GM19397 (cell line): ENCODE results near the gene ELMO1.
"Not testable (repeated sequence)": the region's sequence is repeated elsewhere in the genome, so short reads cannot be mapped to it uniquely, and the experiment has no call there.

ENCODE experiments used
- ATAC-seq: cut with Tn5 transposase; IDR thresholded peaks from one replicate; pipeline ENCODE4 v1.9.1; 2021; ENCODE audit warnings: mild to moderate bottlenecking, moderate library complexity; ENCODE audit not compliant: unreplicated experiment

ELMO1 gene

DNA sequence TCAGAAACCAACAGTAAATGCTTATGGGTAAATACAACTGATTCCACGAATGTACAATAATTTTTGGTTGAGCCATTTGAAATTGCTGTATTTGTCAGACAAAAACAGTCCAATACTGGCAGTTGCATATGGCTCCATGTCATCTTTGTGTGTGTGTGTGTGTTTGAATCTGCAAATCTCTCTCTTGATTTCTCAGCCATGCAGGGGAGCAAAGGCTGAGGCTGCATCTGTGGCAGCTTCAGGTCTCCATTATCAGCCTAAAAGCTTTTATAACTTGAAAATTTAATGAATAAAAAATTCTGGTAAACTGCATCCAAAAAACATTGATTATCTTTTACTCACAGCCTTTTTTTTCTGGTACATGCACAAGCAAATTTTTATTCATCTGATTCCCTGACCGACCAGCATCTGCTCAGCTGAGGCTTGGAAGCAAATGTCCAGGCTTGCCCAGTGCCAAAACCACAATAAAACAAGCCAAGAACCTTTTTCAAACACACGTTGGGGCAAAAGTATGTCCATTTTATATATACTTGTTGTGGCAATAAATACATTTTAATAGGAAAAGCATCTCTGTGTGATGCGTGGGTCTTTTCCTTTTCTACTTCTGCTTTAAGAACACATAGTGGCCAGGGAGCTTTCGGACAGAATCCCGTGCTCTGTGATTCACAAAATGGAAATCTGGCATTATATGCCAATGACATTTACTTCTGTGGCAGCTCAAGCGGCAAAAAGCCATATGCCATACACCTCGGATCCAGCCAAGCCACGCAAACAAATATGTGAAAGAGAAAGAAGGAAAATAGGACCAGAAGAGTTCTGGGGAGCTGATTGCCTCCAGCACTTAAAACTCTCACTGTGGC, 448.8 kb downstream of the ELMO1 start:
- ATAC-seq, result no peak

DNA sequence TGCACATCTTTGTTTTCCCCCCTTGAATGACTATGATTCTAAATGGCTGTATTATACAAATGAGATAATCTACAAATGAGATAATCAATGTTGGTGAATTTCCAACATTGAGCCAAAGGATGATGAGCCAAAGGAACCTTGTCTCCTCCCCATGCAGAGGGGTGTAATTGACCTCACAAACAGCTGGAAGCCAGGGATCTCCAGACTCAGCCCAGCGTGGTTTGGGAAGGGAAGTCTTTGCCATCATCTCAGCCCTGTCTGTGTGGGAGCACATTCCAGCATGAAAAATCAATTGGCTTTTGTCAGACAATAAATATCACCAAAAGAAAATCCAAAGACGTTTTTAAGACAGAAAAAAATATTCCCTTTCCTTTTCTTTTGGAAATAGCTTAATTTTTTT, 452.9 kb downstream of the ELMO1 start:
- no peak for ATAC-seq

DNA sequence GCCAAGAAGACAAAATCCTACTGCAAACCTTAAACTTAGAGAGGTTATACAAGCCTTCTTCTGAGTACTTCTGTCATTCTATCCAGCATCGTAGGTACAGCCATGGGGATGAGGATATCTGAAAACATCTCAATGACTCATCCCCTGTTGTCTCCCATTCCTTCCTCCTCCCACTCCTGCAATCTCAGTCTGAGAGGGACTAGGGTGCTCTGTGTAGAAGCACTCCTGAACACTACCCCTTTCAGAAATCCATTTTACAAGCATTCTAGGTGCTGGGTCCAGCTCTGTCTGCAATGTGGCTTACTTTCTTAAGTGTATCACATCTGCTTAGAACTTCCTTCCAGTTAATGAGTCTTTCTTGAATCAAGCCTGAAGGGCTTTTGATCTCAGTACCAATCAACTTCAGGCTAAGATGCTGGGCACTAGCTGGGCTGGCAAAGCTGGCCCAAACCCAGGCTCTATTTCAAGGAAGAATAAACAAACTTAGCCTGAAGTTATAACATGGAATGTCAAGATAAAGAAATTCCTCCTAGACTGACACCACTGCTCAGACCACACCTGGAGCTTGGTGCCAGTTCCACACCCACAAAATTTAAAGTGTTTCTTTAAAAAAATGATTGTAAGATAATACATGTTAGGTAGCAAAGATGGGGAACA, 454.1 kb downstream of the ELMO1 start:
- ATAC-seq, result no peak

DNA sequence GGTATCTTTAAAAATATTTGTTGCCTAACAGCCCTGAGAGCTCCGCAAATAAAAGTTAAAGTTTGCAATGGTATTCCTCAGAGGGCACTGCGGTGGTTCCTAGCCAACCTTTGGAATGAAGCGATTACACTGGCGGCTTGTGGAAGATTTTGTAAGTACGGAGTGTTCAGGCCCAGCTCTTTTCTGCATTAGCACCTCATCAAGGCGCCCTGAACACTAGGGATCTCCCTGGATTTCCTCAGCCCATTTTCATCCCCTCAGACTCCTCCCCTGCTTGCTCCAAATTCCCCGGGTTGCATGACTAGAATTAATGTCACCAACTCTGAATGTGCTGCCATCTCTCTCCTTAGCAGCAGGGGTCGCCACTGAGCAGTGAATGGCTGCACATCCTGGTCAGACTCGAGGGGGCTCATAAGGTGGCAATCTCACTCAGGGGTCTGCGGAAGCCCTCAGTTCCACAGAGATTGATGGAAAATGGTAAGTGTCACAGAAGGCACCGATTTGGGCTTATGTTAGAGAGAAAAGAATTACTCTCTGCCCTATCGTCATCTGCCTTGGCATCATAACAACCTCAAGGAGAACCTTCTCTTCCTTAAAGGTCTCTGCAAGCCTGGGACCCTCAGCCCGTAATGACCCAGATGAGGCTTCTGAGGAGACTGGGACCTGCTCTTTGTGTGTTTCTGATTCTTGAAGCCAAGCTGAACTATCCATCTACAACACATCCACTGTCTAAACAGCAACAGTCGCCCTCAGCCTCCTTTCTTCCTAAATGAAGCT, 461.5 kb downstream of the ELMO1 start:
- no peak for ATAC-seq

DNA sequence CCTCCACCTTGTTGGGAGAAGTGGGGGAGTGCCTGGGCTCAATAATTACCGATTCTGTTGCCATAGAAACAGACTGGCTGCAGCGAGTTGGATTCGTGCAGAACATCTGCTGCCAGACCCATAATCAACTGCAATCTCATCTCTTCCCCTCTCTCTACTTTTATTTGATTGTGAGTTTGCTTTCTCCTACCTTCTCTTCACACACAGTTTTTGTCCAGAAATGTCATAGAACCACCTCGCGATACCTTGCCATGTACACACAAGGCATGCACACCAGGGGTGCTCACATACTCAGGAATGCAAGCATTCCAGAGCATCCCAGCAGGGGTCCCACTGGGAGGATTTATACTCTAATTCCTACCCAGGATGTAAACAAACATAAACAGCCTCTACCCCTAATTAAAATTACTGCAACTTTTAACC, 462.1 kb downstream of the ELMO1 start:
- no peak for ATAC-seq

DNA sequence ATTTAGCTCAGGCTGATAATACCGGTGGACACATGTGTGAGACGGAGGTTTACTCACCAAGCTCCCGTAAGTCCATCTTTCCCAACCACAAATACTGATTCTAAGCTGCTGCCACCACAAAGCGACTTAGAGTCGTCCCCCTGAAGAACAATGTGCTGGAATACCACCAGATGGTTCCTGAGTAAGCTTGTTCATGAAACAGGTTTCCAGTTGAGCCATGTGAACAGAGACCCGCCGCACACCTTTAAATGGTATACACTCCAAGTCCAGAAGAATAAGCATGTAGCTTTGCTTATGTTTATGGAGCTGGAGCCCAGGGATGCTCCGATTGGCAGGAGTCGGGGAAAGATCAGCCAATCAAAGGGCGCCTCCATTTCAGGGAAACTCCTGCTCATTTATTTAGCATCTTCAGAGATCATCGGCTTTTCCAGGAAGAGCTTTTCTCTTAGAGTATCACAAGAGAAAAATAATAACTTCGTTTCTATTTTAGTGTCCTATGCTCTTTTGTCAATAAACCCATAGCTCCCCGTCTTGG, 462.7 kb downstream of the ELMO1 start:
- ATAC-seq, result no peak

DNA sequence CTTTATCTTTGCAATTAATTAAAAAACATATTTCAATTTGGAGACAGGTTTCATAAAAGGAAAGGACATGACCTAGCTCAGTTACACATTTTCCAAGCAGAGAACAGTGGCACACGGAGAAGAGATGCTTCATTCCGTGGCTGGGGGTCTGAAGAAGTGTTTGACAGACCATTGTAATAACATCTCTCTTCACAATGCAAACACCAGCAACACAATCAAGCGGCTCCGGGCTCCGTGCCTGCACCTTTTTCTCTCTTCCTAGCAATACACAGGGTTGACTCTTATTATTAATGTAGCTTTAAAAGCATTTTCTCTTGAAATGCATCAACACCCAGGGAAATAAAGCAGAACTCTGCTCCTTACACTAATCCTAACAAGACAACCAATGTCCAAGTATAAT, 463.3 kb downstream of the ELMO1 start:
- no peak for ATAC-seq

DNA sequence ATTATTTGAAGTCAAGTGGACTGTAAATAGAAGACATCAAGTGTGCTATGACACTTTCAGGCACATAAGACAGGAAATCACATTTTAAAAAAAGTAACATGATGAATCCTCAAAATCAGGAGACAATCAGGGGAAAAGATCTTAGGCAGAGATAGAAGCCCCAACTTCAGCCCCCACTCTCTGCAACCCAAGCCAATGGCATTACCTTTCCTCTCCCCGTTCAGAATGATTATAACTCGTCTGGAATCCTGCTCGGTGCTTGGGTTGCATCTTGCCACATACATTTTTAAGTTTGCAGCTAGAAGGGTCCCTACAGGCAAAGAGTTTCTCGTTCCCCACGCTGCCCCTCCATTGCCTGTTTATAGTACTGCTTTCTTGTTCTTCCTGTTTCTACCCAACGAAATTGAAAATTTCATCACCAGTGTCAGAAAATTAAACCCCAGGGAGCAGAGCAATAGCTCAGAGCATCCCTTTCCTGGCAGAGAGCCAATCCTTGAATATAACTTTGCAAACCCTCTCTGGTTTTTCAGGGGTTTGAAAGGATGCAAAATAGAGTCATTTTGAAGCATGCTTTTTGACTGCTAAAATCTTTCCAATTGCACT, 463.9 kb downstream of the ELMO1 start:
- ATAC-seq, result no peak

DNA sequence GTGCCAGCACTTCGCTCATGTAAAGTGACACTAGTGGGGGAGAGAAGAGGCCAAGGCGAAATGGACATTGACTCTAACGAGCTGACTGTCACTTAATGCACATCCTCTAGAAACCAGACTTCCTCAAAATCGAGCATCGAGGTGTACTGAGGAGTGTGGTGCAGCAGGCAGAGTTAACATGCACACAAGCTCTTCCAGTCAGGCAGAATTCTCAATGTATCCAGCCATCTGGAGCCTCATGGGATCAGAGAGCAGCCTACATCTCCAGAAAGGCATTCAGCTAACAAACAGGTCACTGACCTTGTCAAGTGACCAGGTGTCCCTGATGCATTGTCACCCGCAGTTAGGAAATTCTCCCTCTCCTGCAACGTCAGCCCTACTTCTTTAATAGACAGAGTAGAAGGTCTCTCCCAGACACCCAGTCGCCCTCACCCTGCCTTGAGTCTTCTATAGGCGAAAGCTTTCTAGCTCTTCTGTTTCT, 464.6 kb downstream of the ELMO1 start:
- no peak for ATAC-seq

DNA sequence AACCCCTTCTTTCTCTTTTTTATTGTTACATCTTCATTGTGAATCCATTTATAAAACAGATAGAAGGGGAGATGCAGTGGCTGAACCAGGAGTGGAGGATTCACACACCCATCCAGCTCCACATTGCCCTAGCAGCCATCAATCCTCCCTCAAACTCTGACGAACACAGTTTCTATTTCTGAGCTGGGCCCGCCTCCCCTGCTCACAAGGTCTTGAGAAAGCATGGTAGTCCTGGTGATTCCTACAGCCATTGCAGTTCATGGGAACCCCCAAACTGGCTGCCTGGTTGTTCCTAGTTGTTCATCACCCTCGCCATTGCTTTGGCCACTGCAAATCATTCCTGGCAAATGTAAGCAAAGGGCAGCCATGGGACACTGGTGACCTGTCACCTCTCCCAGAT, 465.9 kb downstream of the ELMO1 start:
- ATAC-seq, result no peak

DNA sequence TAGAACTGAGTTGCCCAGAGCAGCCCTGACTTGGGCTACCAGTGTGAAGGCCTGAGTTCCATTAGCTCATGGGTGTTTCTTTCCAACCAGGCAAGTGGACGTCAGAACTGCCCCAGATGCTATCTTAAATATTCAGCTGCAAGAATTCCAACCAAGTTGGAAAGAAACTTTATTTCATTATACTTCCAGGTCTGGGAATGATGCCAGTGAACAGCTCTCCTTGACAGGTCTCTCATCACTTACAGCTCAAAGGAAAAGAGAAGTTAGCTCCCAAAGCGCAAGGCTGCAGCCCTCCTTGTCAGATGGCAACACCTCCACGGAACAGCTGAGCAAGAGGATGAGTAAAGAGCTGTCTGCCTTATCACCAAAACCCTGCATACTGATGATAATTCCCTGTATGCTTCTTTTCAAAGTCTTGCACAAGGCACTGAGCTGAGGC, 468.8 kb downstream of the ELMO1 start:
- ATAC-seq, result no peak

DNA sequence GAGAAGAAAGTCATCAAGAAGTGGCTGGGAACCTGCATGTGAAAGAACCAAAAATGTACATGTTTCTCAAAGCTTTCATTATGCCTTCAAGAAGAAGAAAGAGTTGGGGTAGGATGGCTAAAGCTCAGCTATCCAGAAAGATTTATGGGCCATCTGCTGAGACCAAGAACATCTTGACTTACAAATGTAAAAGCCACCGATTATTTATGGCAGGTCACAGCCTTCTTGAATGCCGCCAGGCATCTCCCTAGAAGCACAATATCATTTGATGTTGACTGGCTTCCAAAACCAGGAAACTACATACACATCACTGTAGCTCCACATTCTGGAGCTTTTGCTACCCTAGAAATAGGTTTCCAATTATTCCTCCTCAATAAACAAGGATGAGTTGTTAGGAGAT, 470.2 kb downstream of the ELMO1 start:
- ATAC-seq, result no peak

DNA sequence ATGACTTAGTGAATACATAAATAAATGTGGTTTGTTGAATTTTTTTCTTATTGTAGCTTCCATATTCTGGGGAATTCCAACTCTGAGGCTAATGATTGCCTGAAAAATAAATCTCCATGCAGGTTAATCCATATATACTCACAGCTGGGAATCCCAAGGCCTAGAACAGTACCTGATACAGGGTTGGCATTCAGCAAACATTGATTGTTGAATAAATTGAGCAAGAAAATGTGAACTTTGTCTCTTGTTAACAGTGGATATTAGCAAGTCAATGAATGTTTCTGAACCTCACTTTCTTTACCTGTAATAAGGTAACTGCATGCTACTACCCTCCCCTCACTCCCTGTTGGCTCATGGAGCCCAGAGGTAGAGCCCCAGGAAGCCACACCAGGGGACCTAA, 470.8 kb downstream of the ELMO1 start:
- ATAC-seq, result no peak

DNA sequence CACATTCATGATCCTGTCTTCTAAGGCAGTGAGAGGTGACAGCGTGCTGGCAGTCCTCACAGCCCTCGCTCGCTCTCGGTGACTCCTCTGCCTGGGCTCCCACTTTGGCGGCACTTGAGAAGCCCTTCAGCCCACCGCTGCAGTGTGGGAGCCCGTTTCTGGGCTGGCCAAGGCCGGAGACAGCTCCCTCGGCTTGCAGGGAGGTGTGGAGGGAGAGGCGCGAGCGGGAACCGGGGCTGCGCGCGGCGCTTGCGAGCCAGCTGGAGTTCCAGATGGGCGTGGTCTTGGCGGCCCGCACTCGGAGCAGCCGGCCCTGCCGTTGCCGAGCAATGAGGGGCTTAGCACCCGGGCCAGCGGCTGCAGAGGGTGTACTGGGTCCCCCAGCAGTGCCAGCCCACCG, 475.1 kb downstream of the ELMO1 start:
- ATAC-seq, result not testable (repeated sequence)

DNA sequence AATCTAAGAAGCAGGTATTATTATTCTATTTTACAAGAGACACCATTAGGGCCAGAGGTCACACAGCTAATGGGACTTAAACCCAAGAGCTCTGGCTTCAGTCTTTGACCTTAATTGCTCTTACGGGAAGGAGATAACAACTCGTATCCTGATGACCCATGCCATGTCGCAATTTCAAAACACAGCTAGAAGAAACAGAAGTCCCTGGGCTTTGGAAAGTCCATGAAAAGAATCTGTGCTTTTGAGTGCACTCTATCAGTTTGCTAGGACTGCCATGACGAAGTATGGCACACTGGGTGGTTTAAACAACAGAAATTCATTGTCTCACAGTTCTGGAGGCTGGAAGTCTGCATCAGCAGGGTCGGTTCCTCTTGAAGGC, 476.5 kb downstream of the ELMO1 start:
- no peak for ATAC-seq

DNA sequence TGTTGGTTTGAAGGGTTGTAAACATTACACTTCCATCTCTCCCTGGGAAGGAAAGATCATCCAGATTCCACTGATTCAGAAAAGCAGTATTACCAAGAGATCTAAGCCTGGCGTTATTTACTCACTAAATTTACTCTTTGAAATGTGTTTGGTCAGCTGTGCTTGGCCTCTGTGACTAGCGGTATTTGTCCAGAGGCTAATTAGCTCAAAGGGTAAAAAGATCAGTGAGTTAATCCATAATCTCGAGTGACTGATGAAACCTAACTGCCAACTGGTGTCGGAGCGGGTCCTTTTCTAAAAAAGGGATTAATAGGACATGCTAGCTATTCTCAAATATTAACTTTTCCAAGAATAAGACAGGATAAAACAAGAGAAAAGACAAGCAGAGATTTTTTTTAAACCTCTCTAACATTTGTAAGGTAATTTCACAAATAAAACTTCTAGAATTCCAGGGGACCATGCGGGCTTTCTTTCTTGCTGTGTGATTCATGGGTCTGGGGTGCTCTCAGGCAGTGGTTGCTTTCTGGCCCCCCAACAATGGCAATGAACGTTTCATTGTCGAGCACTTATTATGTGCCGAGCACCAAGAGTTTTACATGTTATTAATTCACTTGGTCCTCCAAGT, 477.0 kb downstream of the ELMO1 start:
- no peak for ATAC-seq

DNA sequence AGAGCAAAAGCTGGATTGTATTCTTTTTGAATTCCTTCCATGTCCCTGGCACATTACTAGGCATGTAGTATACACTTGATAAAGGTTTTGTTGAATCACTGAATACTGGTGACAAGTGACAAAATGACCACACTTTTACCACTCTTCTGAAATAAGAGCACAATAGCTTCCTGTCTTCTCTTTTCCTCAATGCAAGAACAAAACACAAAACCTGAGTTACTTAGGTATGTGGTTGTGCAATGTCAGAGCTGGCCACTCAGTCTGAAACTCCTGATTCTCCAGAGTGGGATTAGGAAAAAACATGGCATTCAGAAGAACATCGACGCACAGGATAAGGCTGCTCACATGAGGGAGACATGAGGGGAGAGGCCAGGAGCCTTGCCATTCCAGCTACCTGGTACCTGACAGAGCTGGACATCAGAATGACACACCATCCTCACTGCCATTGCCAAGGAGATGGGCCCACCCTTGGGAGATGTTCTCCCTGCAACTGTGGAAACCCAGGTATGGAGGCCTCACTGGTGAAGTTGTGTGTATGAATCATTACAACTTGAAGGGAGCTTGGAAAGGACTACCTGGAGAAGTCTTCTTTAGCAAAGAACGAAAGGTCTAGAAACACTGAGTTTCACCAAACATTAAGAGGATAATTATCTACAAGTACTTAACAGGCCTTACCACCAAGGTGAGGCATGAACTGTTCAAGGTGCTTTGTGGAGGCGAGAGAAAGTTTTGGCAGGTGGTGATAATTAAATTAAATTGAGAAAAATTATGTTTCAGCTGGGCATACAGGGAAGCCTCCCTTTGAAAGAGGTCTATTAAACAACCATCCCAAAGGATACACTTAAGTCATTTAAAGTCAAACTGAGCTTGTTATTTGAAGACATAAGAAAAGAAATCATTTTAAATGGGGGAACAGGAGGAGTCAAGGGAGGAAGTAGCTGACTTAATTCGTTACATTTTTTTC, 477.8 kb downstream of the ELMO1 start:
- ATAC-seq, result no peak

DNA sequence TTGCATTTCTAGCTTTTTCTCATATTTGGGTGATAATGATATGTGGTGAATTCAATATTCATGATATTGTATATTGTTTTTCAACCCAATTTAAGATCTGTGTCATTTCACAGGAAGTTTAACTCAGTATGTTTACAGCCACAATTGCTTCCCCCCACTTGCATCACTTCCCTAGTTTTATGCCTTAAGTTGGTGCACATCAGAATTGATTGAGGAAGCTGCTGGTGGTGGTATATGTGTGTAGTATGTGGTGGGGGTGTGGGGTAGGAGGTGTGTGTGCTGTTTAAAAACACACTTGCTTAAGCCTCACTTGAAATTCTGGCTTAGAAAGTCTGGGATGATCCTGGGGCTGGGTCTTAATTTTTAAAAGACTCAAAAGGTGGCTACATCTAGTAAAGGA, 479.3 kb downstream of the ELMO1 start:
- no peak for ATAC-seq

DNA sequence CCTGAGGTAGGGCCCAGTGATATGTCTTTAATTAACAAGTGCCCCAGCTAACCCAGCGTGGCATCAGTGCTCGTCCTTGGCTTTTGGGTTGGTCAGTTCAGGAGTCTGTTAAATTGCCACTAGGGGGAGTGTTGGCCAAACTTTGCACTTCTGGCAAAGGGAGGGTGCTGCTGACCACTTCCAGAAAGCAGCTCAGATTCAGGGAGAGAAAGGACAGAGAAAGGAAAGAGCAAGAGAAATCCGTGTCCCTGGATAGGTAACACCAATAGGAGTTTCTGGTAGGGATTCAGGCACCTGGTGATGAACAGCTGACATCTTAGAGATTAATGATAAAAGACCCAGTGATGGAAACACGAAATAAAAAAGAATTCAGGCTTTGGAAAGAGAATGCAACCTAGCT, 481.3 kb downstream of the ELMO1 start:
- no peak for ATAC-seq
